Endothelial cell of umbilical vein (primary cell): ENCODE data around the gene MMP14. TPM values are rescaled to one million over a fixed set of nuclear protein-coding genes. Genes with fewer than 3 reads are reported as not detected.

Experiments
- BruUV-seq: library from RNA; stranded (reverse); fragments of 400-500 nt; replicated peaks from 2 replicates; lab custom pipeline; 2021; lab: Mats Ljungman, UMichigan
- CTCF ChIA-PET: fragments of 300-600, 350-600 bp; sonication (Branson Sonifier 250); formaldehyde crosslinking; loops from one replicate; lab custom pipeline; 2021; ENCODE audit warnings: antibody characterized with exemption, inconsistent platforms; lab: Charles Lee
- POLR2A ChIA-PET: fragments of 300-600, 350-600 bp; sonication (Branson Sonifier 250); formaldehyde crosslinking; loops from one replicate; lab custom pipeline; 2021; ENCODE audit warnings: antibody characterized with exemption, inconsistent platforms; lab: Charles Lee
- DNase-seq: peaks from one replicate; pipeline ENCODE4 v3.0.0-alpha.2; 2011; ENCODE audit warnings: low read depth, low spot score
- FAIRE-seq: peaks from 2 replicates; lab custom pipeline; 2011; peaks lifted over from hg19 to GRCh38; lab: Jason Lieb, UNC
- H2AFZ ChIP-seq: 2 replicates; pipeline ENCODE4 v1.6.0; 2012; ENCODE audit warnings: low read depth, low read length, control low read depth, inconsistent platforms
- H3K27ac ChIP-seq: 2 replicates; pipeline ENCODE4 v1.5.1; 2011; ENCODE audit warnings: low read depth, mild to moderate bottlenecking, control low read depth, low read length, moderate library complexity; ENCODE audit not compliant: insufficient read depth
- H3K27me3 ChIP-seq, 2 experiments: 2 replicates each; pipeline versions ENCODE4 v1.6.0 to v1.6.1; 2011; ENCODE audit warnings: low read length in 2 of 2, mixed read lengths in 1 of 2; ENCODE audit not compliant: control insufficient read depth in 2 of 2, insufficient read depth in 2 of 2
- H3K36me3 ChIP-seq, 2 experiments: 2 replicates in 1 of 2; 3 replicates in 1 of 2; pipeline ENCODE4 v1.5.1; 2011; ENCODE audit warnings: low read length in 2 of 2, mild to moderate bottlenecking in 1 of 2, moderate library complexity in 1 of 2; ENCODE audit not compliant: control insufficient read depth in 2 of 2, insufficient read depth in 2 of 2; ENCODE audit errors: extremely low read depth in 1 of 2
- H3K4me1 ChIP-seq: 3 replicates; pipeline ENCODE4 v1.5.1; 2011; ENCODE audit warnings: mild to moderate bottlenecking, low read length; ENCODE audit not compliant: control insufficient read depth, insufficient read depth; ENCODE audit errors: extremely low read depth
- H3K4me2 ChIP-seq: 2 replicates; pipeline ENCODE4 v1.6.1; 2011; ENCODE audit warnings: low read length, control low read depth, mixed read lengths; ENCODE audit not compliant: insufficient read depth
- H3K4me3 ChIP-seq, 3 experiments: fragments of 200-600 bp in 1 of 3; sonication (generic), shearing (Covaris generic) in 1 of 3; replicated peaks in 1 of 3; 2 replicates each; pipeline ENCODE4 v1.5.1; 2011 to 2016; ENCODE audit warnings: control low read depth in 3 of 3, low read length in 3 of 3, mild to moderate bottlenecking in 2 of 3, inconsistent platforms in 1 of 3, low read depth in 1 of 3, moderate library complexity in 1 of 3; ENCODE audit not compliant: insufficient read depth in 1 of 3
- H3K79me2 ChIP-seq: 2 replicates; pipeline ENCODE4 v1.6.0; 2012; ENCODE audit warnings: low read length, inconsistent platforms; ENCODE audit not compliant: control insufficient read depth, insufficient read depth
- H3K9ac ChIP-seq: replicated peaks from 2 replicates; pipeline ENCODE3; 2011; ENCODE audit warnings: low read length, control low read depth; ENCODE audit not compliant: insufficient read depth; ENCODE audit errors: extremely low read depth
- H3K9me1 ChIP-seq: replicated peaks from 3 replicates; pipeline ENCODE4 v1.6.0; 2011; ENCODE audit warnings: mild to moderate bottlenecking, low read length; ENCODE audit not compliant: control insufficient read depth, insufficient read depth; ENCODE audit errors: extremely low read depth
- H3K9me3 ChIP-seq: replicated peaks from 2 replicates; pipeline ENCODE4 v1.5.1; 2012; ENCODE audit warnings: low read length, inconsistent platforms; ENCODE audit not compliant: control insufficient read depth, insufficient read depth
- H4K20me1 ChIP-seq: replicated peaks from 2 replicates; pipeline ENCODE3; 2011; ENCODE audit warnings: mild to moderate bottlenecking, low read length; ENCODE audit not compliant: control insufficient read depth, insufficient read depth; ENCODE audit errors: extremely low read depth
- FOS ChIP-seq: IDR thresholded peaks from 2 replicates; pipeline ENCODE4 v1.6.1; 2011; ENCODE audit warnings: mild to moderate bottlenecking, low read length, moderate library complexity, borderline replicate concordance; ENCODE audit not compliant: insufficient read depth
- GATA2 ChIP-seq: IDR thresholded peaks from 2 replicates; pipeline ENCODE4 v1.7.0; 2011; ENCODE audit warnings: low read depth, mild to moderate bottlenecking, moderate library complexity, mixed read lengths, low read length; ENCODE audit not compliant: insufficient read length, insufficient read depth
- MYC ChIP-seq: IDR thresholded peaks from one replicate; pipeline ENCODE4 v1.6.1; 2011; ENCODE audit warnings: mild to moderate bottlenecking, low read depth, low read length
- dilution Hi-C: fragments of 300-500 bp; cut with MboI; formaldehyde crosslinking; loops from one replicate; pipeline ENCODE4 v1.15.0; 2019; ENCODE audit warnings: low sequenced_read_pairs; ENCODE audit not compliant: extremely low pct_ligation_motif_present
- intact Hi-C: fragments of 100-400 bp; cut with micrococcal nuclease; formaldehyde crosslinking; loops from one replicate; pipeline ENCODE4 v1.10.0; 2022
- polyA plus RNA-seq, 4 experiments: library from polyadenylated mRNA; depleted of rRNA in 3 of 4; stranded (reverse) in 3 of 4; unstranded in 1 of 4; fragments of >200 nt; gene quantifications; 2 replicates each; pipeline versions ENCODE4 v1.2.1 to v1.2.3, GENCODE V29; 2011 to 2012; ENCODE audit warnings: missing spikeins in 1 of 4
- total RNA-seq: library from RNA; stranded (reverse); gene quantifications from 2 replicates; pipeline ENCODE4 v1.2.3, GENCODE V29; 2021
- TF ChIP-seq, protein P1 (sequence below), 2 donors: IDR thresholded peaks; 1 replicate in 1 of 2; 2 replicates in 1 of 2; pipeline ENCODE4 v1.5.1; 2011; ENCODE audit warnings: low read length in 2 of 2, mild to moderate bottlenecking in 2 of 2, moderate library complexity in 2 of 2, control low read depth in 1 of 2, inconsistent platforms in 1 of 2, low read depth in 1 of 2; ENCODE audit not compliant: insufficient read depth in 1 of 2; ENCODE audit errors: extremely low read depth in 1 of 2

Gene MMP14
- total and polyA plus RNA-seq, 2 donors (not counting 3 experiments of a cell fraction or from before 2014, with no cell fraction given): 506 to 603 TPM

DNA sequence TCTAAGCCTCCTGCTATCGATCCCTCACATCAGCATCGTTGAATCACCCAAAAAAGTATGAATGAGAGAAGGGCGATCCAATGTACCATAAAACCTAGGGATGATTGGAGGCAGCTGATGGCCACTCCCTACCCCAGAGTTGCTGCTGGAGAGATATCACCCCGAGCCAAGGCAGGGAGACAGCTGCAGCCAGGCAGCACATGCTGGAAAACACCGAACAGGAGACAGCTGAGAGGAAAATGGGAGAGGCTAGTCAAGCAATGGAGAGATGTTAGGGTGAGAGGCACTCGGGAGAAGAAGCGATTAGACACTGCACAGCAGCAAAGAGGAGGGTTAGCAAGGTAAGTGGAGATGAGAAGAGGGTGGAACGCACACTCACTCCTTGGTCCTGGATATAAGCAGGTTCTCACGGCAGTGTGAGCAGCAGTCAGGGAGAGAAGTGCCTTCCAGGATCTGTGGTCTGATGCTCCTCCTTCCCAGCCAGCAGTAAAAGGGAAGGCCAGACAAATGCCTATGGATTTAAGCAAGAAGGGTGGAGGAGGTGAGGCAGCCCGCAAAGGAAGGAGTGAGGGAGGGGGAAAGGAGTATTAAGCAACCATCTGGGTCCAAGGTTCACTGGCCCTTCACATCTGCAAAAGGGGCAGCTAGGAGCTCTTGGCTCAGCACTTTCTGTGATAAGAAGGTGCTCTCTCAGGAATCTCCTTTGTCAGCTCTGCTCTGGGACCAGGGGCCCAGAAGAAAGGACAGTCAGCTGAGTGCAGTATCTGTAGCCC, 21.3 kb upstream of the MMP14 start, which contains the start of gene SLC7A7:
SLC7A7 (minus strand) TSS at position 495 of the 773 bp plus-strand sequence. CDS start 2,037 bp downstream, outside the sequence.
- no peak within 1 kb of the TSS for H3K9ac ChIP-seq
- H3K36me3 ChIP-seq: peaks cover 0 to 5% of the 10 kb centered on the region in 2 experiments
- no TSS peak for BruUV-seq
- H2AFZ ChIP-seq: peak within 1 kb of the TSS; percentile 71
- no peak within 1 kb of the TSS for H3K4me3 ChIP-seq
- H3K9me3 ChIP-seq: no peaks in the 10 kb centered on the region
- FAIRE-seq: no peak
- no peaks in the 10 kb centered on the region for H3K27me3 ChIP-seq
- intact Hi-C loops: no loop called here
- H3K4me1 ChIP-seq: peaks cover 27% of the 10 kb centered on the region
- H3K9me1 ChIP-seq: no peaks in the 10 kb centered on the region
- POLR2A ChIA-PET: interaction anchor here (0.5 kb wide), 1 partner anchor 9 kb away, joined by 4 read pairs; no protein-coding TSS in a partner anchor
- no peak within 1 kb of the TSS for H3K4me2 ChIP-seq
- dilution Hi-C loops: no loop called here
- DNase-seq: no peak
- CTCF ChIA-PET: interaction anchor here (1.0 to 7.7 kb wide), 4 partner anchors 10 to 245 kb away, joined by 3 to 77 read pairs (median 5); no protein-coding TSS in a partner anchor
- TF ChIP-seq GATA2 (no peak), MYC (no peak), FOS (no peak)
- TF ChIP-seq, protein P1, sequence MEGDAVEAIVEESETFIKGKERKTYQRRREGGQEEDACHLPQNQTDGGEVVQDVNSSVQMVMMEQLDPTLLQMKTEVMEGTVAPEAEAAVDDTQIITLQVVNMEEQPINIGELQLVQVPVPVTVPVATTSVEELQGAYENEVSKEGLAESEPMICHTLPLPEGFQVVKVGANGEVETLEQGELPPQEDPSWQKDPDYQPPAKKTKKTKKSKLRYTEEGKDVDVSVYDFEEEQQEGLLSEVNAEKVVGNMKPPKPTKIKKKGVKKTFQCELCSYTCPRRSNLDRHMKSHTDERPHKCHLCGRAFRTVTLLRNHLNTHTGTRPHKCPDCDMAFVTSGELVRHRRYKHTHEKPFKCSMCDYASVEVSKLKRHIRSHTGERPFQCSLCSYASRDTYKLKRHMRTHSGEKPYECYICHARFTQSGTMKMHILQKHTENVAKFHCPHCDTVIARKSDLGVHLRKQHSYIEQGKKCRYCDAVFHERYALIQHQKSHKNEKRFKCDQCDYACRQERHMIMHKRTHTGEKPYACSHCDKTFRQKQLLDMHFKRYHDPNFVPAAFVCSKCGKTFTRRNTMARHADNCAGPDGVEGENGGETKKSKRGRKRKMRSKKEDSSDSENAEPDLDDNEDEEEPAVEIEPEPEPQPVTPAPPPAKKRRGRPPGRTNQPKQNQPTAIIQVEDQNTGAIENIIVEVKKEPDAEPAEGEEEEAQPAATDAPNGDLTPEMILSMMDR (IDR thresholded peaks at IDR 0.05; ENCODE audit: extremely low read depth in 1 of 2, insufficient read depth in 1 of 2, low read depth in 1 of 2, low read length in 2 of 2): no peak
- no peaks in the 10 kb centered on the region for H4K20me1 ChIP-seq
- H3K27ac ChIP-seq: no peak within 1 kb of the TSS
- no peaks in the 10 kb centered on the region for H3K79me2 ChIP-seq
